Measurements from ENCODE around the gene MYMX. TPM values are rescaled to one million over a fixed set of nuclear protein-coding genes. Genes with fewer than 3 reads are reported as not detected.

Gene MYMX
- total and polyA plus RNA-seq, 2 of the 13 experiments (the other 11 are each of a cell fraction or from before 2014, with no cell fraction given): not detected

GRCh38 chr6:44245912-44246662 is 29.4 kb downstream of the MYMX start (continued):
- TF ChIP-seq RNF219 (CRISPR knock-in tag; IDR thresholded peaks at IDR 0.05): peak; percentile 93
- TF ChIP-seq ASH2L (IDR thresholded peaks at IDR 0.05; ENCODE audit: insufficient read length, low read depth, low read length): no peak
- no peak; the same call in 1 of the 2 replicates for TF ChIP-seq ZNF580 (CRISPR knock-in tag; IDR thresholded peaks at IDR 0.05; ENCODE audit: borderline replicate concordance, low read depth)
- no peak for TF ChIP-seq CENPBD1 (CRISPR knock-in tag; IDR thresholded peaks at IDR 0.05; ENCODE audit: borderline replicate concordance, low read depth)
- TF ChIP-seq ZNF280D (CRISPR knock-in tag; IDR thresholded peaks at IDR 0.05): peak; percentile 31; the same call in 1 of the 2 replicates
- TF ChIP-seq FOXJ3 (CRISPR knock-in tag; IDR thresholded peaks at IDR 0.05; ENCODE audit: borderline replicate concordance): peak; percentile 61; the same call in 1 of the 2 replicates
- peak; percentile 68; the same call in 1 of the 2 replicates for TF ChIP-seq GMEB2 (CRISPR knock-in tag; IDR thresholded peaks at IDR 0.05; ENCODE audit: low read depth)
- TF ChIP-seq KDM6A (CRISPR knock-in tag; IDR thresholded peaks at IDR 0.05; ENCODE audit: low read depth): no peak
- peak; percentile 87 for TF ChIP-seq PBX2 (CRISPR knock-in tag; IDR thresholded peaks at IDR 0.05)
- peak; percentile 90; the same call in 1 of the 2 replicates for TF ChIP-seq SALL2 (CRISPR knock-in tag; IDR thresholded peaks at IDR 0.05)
- no peak for TF ChIP-seq ZNF468 (CRISPR knock-in tag; IDR thresholded peaks at IDR 0.05)
- TF ChIP-seq AGO1 (IDR thresholded peaks at IDR 0.05; ENCODE audit: low read depth, low read length, poor library complexity, severe bottlenecking): no peak
- TF ChIP-seq ATM (IDR thresholded peaks at IDR 0.05; ENCODE audit: borderline replicate concordance): no peak
- peak; percentile 27; the same call in 1 of the 2 replicates for TF ChIP-seq ZBTB3 (CRISPR knock-in tag; IDR thresholded peaks at IDR 0.05; ENCODE audit: borderline replicate concordance, low read depth)
- no peak for TF ChIP-seq ZNF513 (CRISPR knock-in tag; conservative IDR thresholded peaks at IDR 0.05)
- peak; percentile 1; the same call in 1 of the 2 replicates for TF ChIP-seq GZF1 (CRISPR knock-in tag; IDR thresholded peaks at IDR 0.05)
- TF ChIP-seq JDP2 (CRISPR knock-in tag; IDR thresholded peaks at IDR 0.05; ENCODE audit: borderline replicate concordance): no peak
